RWPE2 (cell line): ENCODE measurements around the gene P2RY8.

ENCODE experiments used
- ATAC-seq: fragments of 200-7000 bp; cut with Tn5 transposase; 3 replicates; pipeline ENCODE4 v1.9.1; 2021; ENCODE audit warnings: low read depth
- DNase-seq: peaks from one replicate; pipeline ENCODE4 v3.0.0-alpha.2; 2020; ENCODE audit warnings: low spot score
- H3K27ac ChIP-seq: fragments of 450-650 bp; 2 replicates; pipeline ENCODE4 v1.5.1; 2017; ENCODE audit warnings: mild to moderate bottlenecking; ENCODE audit not compliant: poor library complexity, severe bottlenecking
- H3K27me3 ChIP-seq: fragments of 250-450 bp; sonication (Bioruptor Pico); 2 replicates; pipeline ENCODE4 v1.5.1; 2021; ENCODE audit warnings: mild to moderate bottlenecking, moderate library complexity; ENCODE audit not compliant: insufficient read depth, poor library complexity, severe bottlenecking
- H3K36me3 ChIP-seq: fragments of 250-450 bp; sonication (Bioruptor Pico); 2 replicates; pipeline ENCODE4 v1.5.1; 2020; ENCODE audit warnings: low read depth, mild to moderate bottlenecking, moderate library complexity
- H3K4me1 ChIP-seq: fragments of 250-450 bp; sonication (Bioruptor Pico); 2 replicates; pipeline ENCODE4 v1.5.1; 2021; ENCODE audit warnings: mild to moderate bottlenecking, moderate library complexity; ENCODE audit not compliant: insufficient read depth, poor library complexity, severe bottlenecking
- H3K4me3 ChIP-seq: fragments of 250-450 bp; sonication (Bioruptor Pico); 2 replicates; pipeline ENCODE4 v1.5.1; 2021; ENCODE audit warnings: mild to moderate bottlenecking, moderate library complexity; ENCODE audit not compliant: severe bottlenecking
- H3K9me3 ChIP-seq: fragments of 250-450 bp; sonication (Bioruptor Pico); 2 replicates; pipeline ENCODE4 v1.5.1; 2021; ENCODE audit warnings: mild to moderate bottlenecking, moderate library complexity; ENCODE audit not compliant: severe bottlenecking
- CTCF ChIP-seq: fragments of 450-650 bp; IDR thresholded peaks from one replicate; pipeline ENCODE4 v1.5.1; 2017; ENCODE audit warnings: mild to moderate bottlenecking, moderate library complexity; ENCODE audit not compliant: poor library complexity, severe bottlenecking

P2RY8 gene

GRCh38 chrX:1536712-1537030 lies 314 bp downstream of the P2RY8 start:
- H3K9me3 ChIP-seq, result no peaks in the 10 kb centered on the region
- ATAC-seq, result no peak
- no peak overlapping the region for H3K4me3 ChIP-seq
- H3K36me3 ChIP-seq, result no peaks in the 10 kb centered on the region
- TF ChIP-seq CTCF, result no peak
- no peak for DNase-seq
- no peaks in the 10 kb centered on the region for H3K27me3 ChIP-seq
- H3K4me1 ChIP-seq, result no peaks in the 10 kb centered on the region
- H3K27ac ChIP-seq, result no peak overlapping the region

- no peak overlapping the region for H3K4me3 ChIP-seq
- DNase-seq, result no peak
- no peak for TF ChIP-seq CTCF
- H3K4me1 ChIP-seq, result no peaks in the 10 kb centered on the region
- no peaks in the 10 kb centered on the region for H3K27me3 ChIP-seq
- H3K27ac ChIP-seq, result no peak overlapping the region
- no peaks in the 10 kb centered on the region for H3K36me3 ChIP-seq
- ATAC-seq, result no peak
- H3K9me3 ChIP-seq, result no peaks in the 10 kb centered on the region
Measured at GRCh38 chrX:1535241-1536041, 1.5 kb downstream of the P2RY8 start.

GRCh38 chrX:1534301-1535168 lies 2.5 kb downstream of the P2RY8 start:
- ATAC-seq (peak; percentile 27; the same call in 1 of the 3 replicates), DNase-seq (no peak)
- no peak for TF ChIP-seq CTCF
- Histone ChIP-seq H3K4me3 (no peak overlapping the region), H3K9me3 (no peaks in the 10 kb centered on the region), H3K36me3 (no peaks in the 10 kb centered on the region), H3K27me3 (no peaks in the 10 kb centered on the region), H3K4me1 (no peaks in the 10 kb centered on the region), H3K27ac (no peak overlapping the region)

- H3K27ac ChIP-seq, result no peak overlapping the region
- H3K36me3 ChIP-seq, result no peaks in the 10 kb centered on the region
- no peak for ATAC-seq
- no peaks in the 10 kb centered on the region for H3K4me1 ChIP-seq
- H3K4me3 ChIP-seq, result no peak overlapping the region
- H3K9me3 ChIP-seq, result no peaks in the 10 kb centered on the region
- no peak for TF ChIP-seq CTCF
- no peak for DNase-seq
- H3K27me3 ChIP-seq, result no peaks in the 10 kb centered on the region
Measured at GRCh38 chrX:1533058-1533457, 3.9 kb downstream of the P2RY8 start.
